CD14-positive monocyte (primary cell): Measurements from ENCODE around the gene NAE1. TPM values are rescaled to one million over a fixed set of nuclear protein-coding genes. Genes with fewer than 3 reads are reported as not detected.

Experiments
- DNase-seq, 3 donors: peaks; one replicate each; pipeline ENCODE4 v3.0.0-alpha.2; 2011 to 2022
- H2AFZ ChIP-seq: 2 replicates; pipeline ENCODE4 v1.6.0; 2012; ENCODE audit warnings: mild to moderate bottlenecking, low read depth, low read length, inconsistent platforms; ENCODE audit not compliant: insufficient read depth, poor library complexity, severe bottlenecking
- H3K27ac ChIP-seq, 2 donors: 1 replicate in 1 of 2; 2 replicates in 1 of 2; pipeline ENCODE4 v1.5.1; 2012 to 2013; ENCODE audit warnings: low read length in 2 of 2, control low read depth in 1 of 2, inconsistent platforms in 1 of 2, low read depth in 1 of 2, mild to moderate bottlenecking in 1 of 2
- H3K27me3 ChIP-seq, 2 donors: one replicate each; pipeline versions ENCODE4 v1.6.0 to v1.6.1; 2011 to 2013; ENCODE audit warnings: low read length in 2 of 2; ENCODE audit not compliant: control insufficient read depth in 2 of 2, insufficient read depth in 2 of 2
- H3K36me3 ChIP-seq, 2 donors: replicated peaks in 1 of 2; 1 replicate in 1 of 2; 2 replicates in 1 of 2; pipeline versions ENCODE4 v1.5.1 to v1.6.1; 2012 to 2013; ENCODE audit warnings: low read length in 2 of 2, control low read depth in 1 of 2, inconsistent platforms in 1 of 2, mild to moderate bottlenecking in 1 of 2; ENCODE audit not compliant: insufficient read depth in 2 of 2, control insufficient read depth in 1 of 2
- H3K4me1 ChIP-seq, 2 donors: 1 replicate in 1 of 2; 2 replicates in 1 of 2; pipeline versions ENCODE4 v1.5.1 to v1.6.1; 2012 to 2013; ENCODE audit warnings: low read length in 2 of 2, control low read depth in 1 of 2, inconsistent platforms in 1 of 2, mild to moderate bottlenecking in 1 of 2, moderate library complexity in 1 of 2; ENCODE audit not compliant: insufficient read depth in 2 of 2, control insufficient read depth in 1 of 2
- H3K4me2 ChIP-seq: replicated peaks from 2 replicates; pipeline ENCODE3; 2012; ENCODE audit warnings: low read length, moderate library complexity, mild to moderate bottlenecking; ENCODE audit not compliant: poor library complexity, severe bottlenecking; ENCODE audit errors: extremely low read depth
- H3K4me3 ChIP-seq, 3 experiments: fragments of 200-600 bp in 1 of 3; sonication (generic) in 1 of 3; replicated peaks in 1 of 3; 1 replicate in 2 of 3; 2 replicates in 1 of 3; pipeline ENCODE4 v1.5.1; 2011 to 2013; ENCODE audit warnings: low read length in 3 of 3, mild to moderate bottlenecking in 3 of 3, control low read depth in 2 of 3, low read depth in 2 of 3, inconsistent platforms in 1 of 3, moderate library complexity in 1 of 3
- H3K79me2 ChIP-seq: 2 replicates; pipeline ENCODE4 v1.6.0; 2012; ENCODE audit warnings: mild to moderate bottlenecking, control low read depth, inconsistent platforms, low read length, moderate library complexity; ENCODE audit not compliant: insufficient read depth
- H3K9ac ChIP-seq: 2 replicates; pipeline ENCODE4 v1.6.0; 2017; ENCODE audit warnings: low read length, mild to moderate bottlenecking; ENCODE audit not compliant: insufficient read depth, poor library complexity, severe bottlenecking
- H3K9me3 ChIP-seq, 2 donors: replicated peaks in 1 of 2; 1 replicate in 1 of 2; 2 replicates in 1 of 2; pipeline versions ENCODE4 v1.5.1 to v1.6.1; 2012 to 2013; ENCODE audit warnings: low read length in 2 of 2, control low read depth in 1 of 2; ENCODE audit not compliant: control insufficient read depth in 1 of 2, insufficient read depth in 1 of 2
- H4K20me1 ChIP-seq: 2 replicates; pipeline ENCODE4 v1.6.0; 2012; ENCODE audit warnings: mild to moderate bottlenecking, low read length, control low read depth, moderate library complexity; ENCODE audit not compliant: insufficient read depth
- H3K27ac Mint-ChIP-seq, 7 donors: one replicate each; pipeline ENCODE4 v1.8.0; 2020; ENCODE audit warnings: mild to moderate bottlenecking in 7 of 7, mixed read lengths in 7 of 7, moderate library complexity in 6 of 7, inconsistent platforms in 2 of 7
- H3K27me3 Mint-ChIP-seq, 3 donors: one replicate each; pipeline ENCODE4 v1.8.0; 2021 to 2022; ENCODE audit warnings: low read depth in 3 of 3, mild to moderate bottlenecking in 3 of 3, mixed read lengths in 3 of 3, moderate library complexity in 3 of 3, inconsistent platforms in 1 of 3
- H3K36me3 Mint-ChIP-seq, 2 donors: one replicate each; pipeline ENCODE4 v1.8.0; 2020; ENCODE audit warnings: mixed read lengths in 2 of 2, inconsistent platforms in 1 of 2, mild to moderate bottlenecking in 1 of 2
- H3K4me1 Mint-ChIP-seq: one replicate; pipeline ENCODE4 v1.8.0; 2020; ENCODE audit warnings: mild to moderate bottlenecking, mixed read lengths
- H3K4me3 Mint-ChIP-seq, 2 donors: one replicate each; pipeline ENCODE4 v1.8.0; 2020; ENCODE audit warnings: mild to moderate bottlenecking in 2 of 2, mixed read lengths in 2 of 2, moderate library complexity in 1 of 2
- H3K9me3 Mint-ChIP-seq, 7 donors: one replicate each; pipeline ENCODE4 v1.8.0; 2020 to 2022; ENCODE audit warnings: mixed read lengths in 7 of 7, mild to moderate bottlenecking in 6 of 7, moderate library complexity in 6 of 7, inconsistent platforms in 2 of 7
- WGBS: methylation state at CpG from one replicate; pipeline ENCODE4 v1.1.5; 2013; ENCODE audit warnings: missing lambda C conversion rate; ENCODE audit not compliant: insufficient coverage; 5-methylcytosine and 5-hydroxymethylcytosine counted together
- intact Hi-C, 2 donors: fragments of 100-400 bp; cut with micrococcal nuclease; formaldehyde crosslinking; loops; one replicate each; pipeline versions ENCODE4 v1.15.0 to v1.15.1; 2023
- polyA plus RNA-seq, 3 donors: library from polyadenylated mRNA; depleted of rRNA in 1 of 3; unstranded in 2 of 3; stranded (reverse) in 1 of 3; fragments of 300-500 nt in 2 of 3; fragments of >200 nt in 1 of 3; fragmentation: Illumina TruSeq in 2 of 3; gene quantifications; 1 replicate in 2 of 3; 2 replicates in 1 of 3; pipeline ENCODE4 v1.2.3, GENCODE V29; 2012 to 2021
- TF ChIP-seq, protein P1 (sequence below): fragments of 200-600 bp; IDR thresholded peaks from one replicate; pipeline ENCODE4 v1.8.0; 2022; ENCODE audit warnings: antibody characterized with exemption, mild to moderate bottlenecking

Gene NAE1
- polyA plus RNA-seq, 3 donors, result 10.8 to 18.6 (median 16.8) TPM

DNA sequence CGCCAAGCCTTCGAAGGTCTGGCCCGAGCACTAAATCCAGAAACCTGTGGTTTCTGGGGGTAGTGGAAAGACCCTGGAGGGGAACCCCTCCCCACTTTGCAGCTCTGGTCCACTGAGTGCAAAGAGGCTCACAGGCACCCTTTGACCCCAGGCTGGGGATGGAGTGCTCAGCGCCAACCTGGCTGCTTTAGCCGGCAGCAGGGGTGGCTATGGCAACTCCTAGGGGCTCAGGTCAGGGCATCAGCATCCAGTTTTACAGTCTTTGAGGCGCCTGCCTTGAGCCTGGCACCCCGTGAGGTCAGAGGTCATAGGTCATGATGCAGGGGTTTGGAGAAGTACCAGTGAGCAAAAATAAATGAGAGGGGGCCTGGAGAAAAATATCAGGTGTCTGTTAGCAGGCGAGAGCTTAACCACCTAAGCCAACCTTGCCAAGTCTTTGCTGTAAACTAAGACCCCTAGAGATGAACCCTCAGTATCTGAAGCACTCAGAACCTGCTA lies 31.3 kb upstream of the NAE1 start:
- TF ChIP-seq, protein P1, sequence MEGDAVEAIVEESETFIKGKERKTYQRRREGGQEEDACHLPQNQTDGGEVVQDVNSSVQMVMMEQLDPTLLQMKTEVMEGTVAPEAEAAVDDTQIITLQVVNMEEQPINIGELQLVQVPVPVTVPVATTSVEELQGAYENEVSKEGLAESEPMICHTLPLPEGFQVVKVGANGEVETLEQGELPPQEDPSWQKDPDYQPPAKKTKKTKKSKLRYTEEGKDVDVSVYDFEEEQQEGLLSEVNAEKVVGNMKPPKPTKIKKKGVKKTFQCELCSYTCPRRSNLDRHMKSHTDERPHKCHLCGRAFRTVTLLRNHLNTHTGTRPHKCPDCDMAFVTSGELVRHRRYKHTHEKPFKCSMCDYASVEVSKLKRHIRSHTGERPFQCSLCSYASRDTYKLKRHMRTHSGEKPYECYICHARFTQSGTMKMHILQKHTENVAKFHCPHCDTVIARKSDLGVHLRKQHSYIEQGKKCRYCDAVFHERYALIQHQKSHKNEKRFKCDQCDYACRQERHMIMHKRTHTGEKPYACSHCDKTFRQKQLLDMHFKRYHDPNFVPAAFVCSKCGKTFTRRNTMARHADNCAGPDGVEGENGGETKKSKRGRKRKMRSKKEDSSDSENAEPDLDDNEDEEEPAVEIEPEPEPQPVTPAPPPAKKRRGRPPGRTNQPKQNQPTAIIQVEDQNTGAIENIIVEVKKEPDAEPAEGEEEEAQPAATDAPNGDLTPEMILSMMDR, result no peak
- H3K27me3 ChIP-seq, result no peaks in the 10 kb centered on the region
- no peak for DNase-seq
- no peak overlapping the region for H3K4me3 Mint-ChIP-seq
- no peak overlapping the region for H3K4me2 ChIP-seq
- peaks cover 5% of the 10 kb centered on the region for H3K4me1 Mint-ChIP-seq
- H3K36me3 Mint-ChIP-seq, result no peaks in the 10 kb centered on the region
- WGBS, result 100% methylated on average over 4 of the region's 8 CpGs
- peaks cover 12 to 24% (median 17%) of the 10 kb centered on the region in 3 donors for H3K27me3 Mint-ChIP-seq
- H3K79me2 ChIP-seq, result no peaks in the 10 kb centered on the region
- H3K9ac ChIP-seq, result no peak overlapping the region
- H3K4me1 ChIP-seq, result peaks cover 0 to 9% of the 10 kb centered on the region in 2 donors
- peak overlapping the region in 1 of 7 donors; percentile 40 for H3K27ac Mint-ChIP-seq
- no peak overlapping the region for H2AFZ ChIP-seq
- intact Hi-C loops, result loop anchor here (10.0 kb wide), 2 partner anchors 137 to 257 kb away; partner anchors contain the start of gene CMTM3 (in 1 of the 2)
- H3K27ac ChIP-seq, result no peak overlapping the region
- H3K36me3 ChIP-seq, result no peaks in the 10 kb centered on the region
- H3K9me3 ChIP-seq, result no peaks in the 10 kb centered on the region
- no peaks in the 10 kb centered on the region for H4K20me1 ChIP-seq
- no peaks in the 10 kb centered on the region for H3K9me3 Mint-ChIP-seq
- H3K4me3 ChIP-seq, result no peak overlapping the region

DNA sequence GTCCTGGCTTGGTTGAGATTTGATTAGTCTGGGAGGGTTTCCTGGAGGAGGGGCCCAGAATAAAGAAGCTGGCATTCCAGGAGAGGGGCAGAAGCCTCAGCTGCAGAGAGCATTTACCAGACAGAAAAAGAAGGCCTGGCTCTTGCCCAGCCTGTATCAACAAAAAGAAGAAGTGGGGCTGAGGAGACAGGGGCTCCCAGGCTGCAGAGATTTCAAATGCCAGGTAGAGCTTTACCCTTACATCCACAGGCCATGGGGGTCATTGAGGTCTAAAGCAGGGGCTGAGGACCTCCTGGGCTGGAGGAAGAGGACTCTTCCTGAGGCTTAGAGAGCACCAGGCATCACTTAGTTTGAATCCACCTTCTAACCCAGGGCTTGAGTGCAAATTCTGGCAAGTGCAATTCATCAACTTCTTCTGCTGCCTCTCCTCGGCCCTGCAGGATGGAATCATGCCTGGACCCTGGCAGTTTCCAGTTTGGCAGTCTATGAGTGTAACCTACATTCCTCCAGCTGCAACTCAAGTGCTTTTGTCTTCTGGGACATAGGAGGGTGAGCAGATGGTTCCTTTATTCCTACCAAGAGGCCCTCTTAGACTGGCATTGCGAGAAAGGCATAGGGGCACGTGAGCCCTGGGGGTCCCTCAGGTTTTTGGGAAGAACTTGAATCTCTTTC lies 28.8 kb upstream of the NAE1 start:
- H3K9ac ChIP-seq, result peak overlapping the region; percentile 1
- Mint-ChIP-seq H3K4me1 (peaks cover 5% of the 10 kb centered on the region), H3K27ac (no peak overlapping the region), H3K4me3 (no peak overlapping the region), H3K27me3 (peaks cover 13 to 27% (median 22%) of the 10 kb centered on the region in 3 donors), H3K36me3 (no peaks in the 10 kb centered on the region), H3K9me3 (no peaks in the 10 kb centered on the region)
- H2AFZ ChIP-seq, result no peak overlapping the region
- peaks cover 0 to 9% of the 10 kb centered on the region in 2 donors for H3K4me1 ChIP-seq
- H3K4me2 ChIP-seq, result no peak overlapping the region
- no peaks in the 10 kb centered on the region for H3K36me3 ChIP-seq
- peaks cover 0 to 10% of the 10 kb centered on the region in 2 donors for H3K27me3 ChIP-seq
- no peaks in the 10 kb centered on the region for H4K20me1 ChIP-seq
- no peak overlapping the region for H3K4me3 ChIP-seq
- 92% methylated on average over 2 of the region's 3 CpGs for WGBS
- DNase-seq, result no peak
- no peaks in the 10 kb centered on the region for H3K79me2 ChIP-seq
- intact Hi-C loops, result loop anchor here (10.0 kb wide), 2 partner anchors 135 to 255 kb away; partner anchors contain the start of gene CMTM3 (in 1 of the 2)
- H3K9me3 ChIP-seq, result no peaks in the 10 kb centered on the region
- TF ChIP-seq, protein P1, result no peak
- no peak overlapping the region for H3K27ac ChIP-seq
